Neural progenitor cell (in vitro differentiated cells): ENCODE measurements around the gene IL5. TPM values are rescaled to one million over a fixed set of nuclear protein-coding genes. Genes with fewer than 3 reads are reported as not detected.

Experiments used
- DNase-seq: peaks from one replicate; pipeline ENCODE4 v3.0.0-alpha.2; 2016; ENCODE audit warnings: low spot score
- H2AFZ ChIP-seq: fragments of 200-600 bp; sonication (generic); replicated peaks from 2 replicates; pipeline ENCODE4 v1.6.1; 2016; ENCODE audit warnings: antibody characterized with exemption
- H3F3A ChIP-seq: fragments of 200-600 bp; sonication (generic); 2 replicates; pipeline ENCODE4 v1.6.1; 2016; ENCODE audit warnings: antibody characterized with exemption, low read depth
- H3K27ac ChIP-seq: fragments of 200-600 bp; sonication (generic); 2 replicates; pipeline ENCODE4 v1.5.1; 2016; ENCODE audit warnings: mild to moderate bottlenecking
- H3K27me3 ChIP-seq: fragments of 200-600 bp; sonication (generic); 2 replicates; pipeline ENCODE4 v1.6.1; 2016; ENCODE audit warnings: mild to moderate bottlenecking, moderate library complexity
- H3K36me3 ChIP-seq: fragments of 200-600 bp; sonication (generic); 2 replicates; pipeline ENCODE4 v1.5.1; 2016
- H3K4me1 ChIP-seq: fragments of 200-600 bp; sonication (generic); 2 replicates; pipeline ENCODE4 v1.6.1; 2016; ENCODE audit warnings: mixed run types
- H3K4me2 ChIP-seq: fragments of 200-600 bp; sonication (generic); 2 replicates; pipeline ENCODE4 v1.6.1; 2016
- H3K4me3 ChIP-seq: fragments of 200-600 bp; sonication (generic); 2 replicates; pipeline ENCODE4 v1.5.1; 2016
- H3K79me2 ChIP-seq: fragments of 200-600 bp; sonication (generic); 2 replicates; pipeline ENCODE4 v1.6.1; 2016; ENCODE audit warnings: low read depth
- H3K9ac ChIP-seq: fragments of 200-600 bp; sonication (generic); 2 replicates; pipeline ENCODE4 v1.6.1; 2016
- H3K9me3 ChIP-seq: fragments of 200-600 bp; sonication (generic); 2 replicates; pipeline ENCODE4 v1.5.1; 2016; ENCODE audit warnings: low read depth
- H4K20me1 ChIP-seq: fragments of 200-600 bp; sonication (generic); 2 replicates; pipeline ENCODE4 v1.6.1; 2016; ENCODE audit warnings: low read depth
- H3K27ac Mint-ChIP-seq: 3 replicates; pipeline ENCODE4 v1.8.0; 2021; ENCODE audit warnings: mixed read lengths
- H3K27me3 Mint-ChIP-seq: 2 replicates; pipeline ENCODE4 v1.8.0; 2022; ENCODE audit warnings: low read depth, mild to moderate bottlenecking, inconsistent platforms, moderate library complexity, mixed read lengths; ENCODE audit not compliant: insufficient read depth
- H3K36me3 Mint-ChIP-seq: 3 replicates; pipeline ENCODE4 v1.8.0; 2021; ENCODE audit warnings: mixed read lengths
- H3K4me1 Mint-ChIP-seq: 3 replicates; pipeline ENCODE4 v1.8.0; 2021; ENCODE audit warnings: mixed read lengths
- H3K4me3 Mint-ChIP-seq: 3 replicates; pipeline ENCODE4 v1.8.0; 2021; ENCODE audit warnings: mild to moderate bottlenecking, moderate library complexity, mixed read lengths
- H3K9me3 Mint-ChIP-seq: 3 replicates; pipeline ENCODE4 v1.8.0; 2020; ENCODE audit warnings: mixed read lengths
- CTCF ChIP-seq: fragments of 200-600 bp; sonication (generic); IDR thresholded peaks from 2 replicates; pipeline ENCODE4 v1.5.1; 2017; ENCODE audit warnings: antibody characterized with exemption, mild to moderate bottlenecking
- EZH2 ChIP-seq: fragments of 200-600 bp; sonication (generic); IDR thresholded peaks from 2 replicates; pipeline ENCODE4 v1.6.1; 2017; ENCODE audit warnings: antibody characterized with exemption, mild to moderate bottlenecking, moderate library complexity
- EZH2phosphoT487 ChIP-seq: fragments of 200-600 bp; sonication (generic); IDR thresholded peaks from 2 replicates; pipeline ENCODE4 v1.6.1; 2017; ENCODE audit warnings: antibody characterized with exemption
- total RNA-seq: library from RNA; depleted of rRNA; stranded (reverse); fragments of >200 nt; gene quantifications from 2 replicates; pipeline ENCODE4 v1.2.3, GENCODE V29; 2015; ENCODE audit warnings: low replicate concordance

IL5 gene
- total RNA-seq, 1 donor from 2014 or later: not detected

GRCh38 chr5:132496631-132497487 lies 46.5 kb downstream of the IL5 start:
- H2AFZ ChIP-seq: peak overlapping the region; percentile 58
- no peaks in the 10 kb centered on the region for H3K9me3 ChIP-seq
- peaks cover 22% of the 10 kb centered on the region for H3K27me3 Mint-ChIP-seq
- H3K9ac ChIP-seq: no peak overlapping the region
- H3K79me2 ChIP-seq: no peaks in the 10 kb centered on the region
- peaks cover 15% of the 10 kb centered on the region for H3F3A ChIP-seq
- no peaks in the 10 kb centered on the region for H3K36me3 ChIP-seq
- TF ChIP-seq EZH2: peak; percentile 8
- no peak for TF ChIP-seq CTCF
- peak; percentile 34 for TF ChIP-seq EZH2phosphoT487
- DNase-seq: peak; percentile 92
- H3K9me3 Mint-ChIP-seq: no peaks in the 10 kb centered on the region
- peak overlapping the region; percentile 58 for H3K4me3 ChIP-seq
- peak overlapping the region; percentile 89 for H3K4me3 Mint-ChIP-seq
- no peaks in the 10 kb centered on the region for H3K36me3 Mint-ChIP-seq
- peaks cover 30% of the 10 kb centered on the region for H3K27me3 ChIP-seq
- no peak overlapping the region for H3K27ac ChIP-seq
- peaks cover 13% of the 10 kb centered on the region for H3K4me1 Mint-ChIP-seq
- no peaks in the 10 kb centered on the region for H3K4me1 ChIP-seq
- H4K20me1 ChIP-seq: no peaks in the 10 kb centered on the region
- H3K27ac Mint-ChIP-seq: no peak overlapping the region
- peak overlapping the region; percentile 89 for H3K4me2 ChIP-seq

- peak; percentile 74 for DNase-seq
These were observed 47.1 kb downstream of the IL5 start for GRCh38 chr5:132496191-132496630.

GRCh38 chr5:132495667-132496190 lies 47.6 kb downstream of the IL5 start:
- Histone ChIP-seq H3F3A (peaks cover 15% of the 10 kb centered on the region), H3K9me3 (no peaks in the 10 kb centered on the region), H3K9ac (no peak overlapping the region), H3K79me2 (no peaks in the 10 kb centered on the region), H3K36me3 (no peaks in the 10 kb centered on the region), H2AFZ (peak overlapping the region; percentile 58), H3K4me3 (peak overlapping the region; percentile 58), H3K27me3 (peaks cover 41% of the 10 kb centered on the region), H3K27ac (no peak overlapping the region), H3K4me2 (peak overlapping the region; percentile 89), H3K4me1 (no peaks in the 10 kb centered on the region), H4K20me1 (no peaks in the 10 kb centered on the region)
- peaks cover 28% of the 10 kb centered on the region for H3K27me3 Mint-ChIP-seq
- peak overlapping the region; percentile 89 for H3K4me3 Mint-ChIP-seq
- H3K36me3 Mint-ChIP-seq: no peaks in the 10 kb centered on the region
- H3K9me3 Mint-ChIP-seq: no peaks in the 10 kb centered on the region
- no peak for TF ChIP-seq CTCF
- TF ChIP-seq EZH2phosphoT487: no peak
- TF ChIP-seq EZH2: no peak
- peak; percentile 80 for DNase-seq
- H3K4me1 Mint-ChIP-seq: peaks cover 13% of the 10 kb centered on the region
- no peak overlapping the region for H3K27ac Mint-ChIP-seq

More at GRCh38 chr5:132496191-132496630, 47.1 kb downstream of the IL5 start:
- Histone ChIP-seq H3K4me2 (peak overlapping the region; percentile 89), H3K4me1 (no peaks in the 10 kb centered on the region), H3K4me3 (peak overlapping the region; percentile 58), H4K20me1 (no peaks in the 10 kb centered on the region), H3K36me3 (no peaks in the 10 kb centered on the region), H3K9ac (no peak overlapping the region), H3K27ac (no peak overlapping the region), H3K9me3 (no peaks in the 10 kb centered on the region), H3K27me3 (peaks cover 37% of the 10 kb centered on the region), H3K79me2 (no peaks in the 10 kb centered on the region), H2AFZ (peak overlapping the region; percentile 58), H3F3A (peaks cover 15% of the 10 kb centered on the region)
- H3K9me3 Mint-ChIP-seq: no peaks in the 10 kb centered on the region
- H3K36me3 Mint-ChIP-seq: no peaks in the 10 kb centered on the region
- peaks cover 28% of the 10 kb centered on the region for H3K27me3 Mint-ChIP-seq
- peak overlapping the region; percentile 89 for H3K4me3 Mint-ChIP-seq
- no peak overlapping the region for H3K27ac Mint-ChIP-seq
- TF ChIP-seq EZH2 (no peak), CTCF (no peak), EZH2phosphoT487 (no peak)
- H3K4me1 Mint-ChIP-seq: peaks cover 13% of the 10 kb centered on the region
